ENCODE data around the gene LMNTD1.

LMNTD1 gene

DNA sequence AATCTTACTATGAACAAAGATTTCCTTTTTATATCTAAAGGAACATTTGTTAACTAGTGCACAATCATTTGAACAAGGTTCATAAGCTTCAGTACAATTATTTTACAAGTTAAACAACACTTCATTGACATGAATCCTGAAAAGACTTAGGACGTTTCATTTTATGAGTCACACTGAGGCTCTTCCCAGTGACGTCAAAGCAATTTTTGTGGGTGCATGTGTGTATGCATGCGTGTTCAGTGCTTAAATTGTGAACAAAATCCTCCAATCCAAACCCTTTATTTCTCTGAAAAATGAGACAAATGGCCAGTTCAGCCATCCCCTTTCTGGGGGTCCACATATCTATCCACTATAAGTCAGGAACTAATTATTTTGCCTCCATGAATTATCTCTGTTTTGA is 2.9 kb downstream of the LMNTD1 start:
- DNase-seq: no peak

DNA sequence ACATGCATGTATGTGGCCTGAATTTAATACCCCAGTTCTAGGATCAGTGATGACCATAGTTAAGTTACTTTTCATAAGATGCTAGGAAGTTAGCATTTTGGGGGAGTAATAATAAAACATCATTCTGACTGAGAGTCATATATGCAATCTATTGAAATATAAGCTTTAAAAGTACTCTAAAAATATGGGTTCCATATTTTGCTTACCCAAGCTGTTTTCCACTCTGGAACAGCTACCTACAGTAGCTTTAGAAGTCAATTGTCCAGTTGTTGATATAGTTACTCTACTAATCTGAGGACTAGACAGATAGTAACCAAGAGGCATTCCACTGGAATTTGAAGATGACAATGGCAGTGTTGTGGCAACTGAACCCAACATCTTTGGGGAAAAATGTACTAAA is 4.0 kb downstream of the LMNTD1 start:
- DNase-seq: no peak

DNA sequence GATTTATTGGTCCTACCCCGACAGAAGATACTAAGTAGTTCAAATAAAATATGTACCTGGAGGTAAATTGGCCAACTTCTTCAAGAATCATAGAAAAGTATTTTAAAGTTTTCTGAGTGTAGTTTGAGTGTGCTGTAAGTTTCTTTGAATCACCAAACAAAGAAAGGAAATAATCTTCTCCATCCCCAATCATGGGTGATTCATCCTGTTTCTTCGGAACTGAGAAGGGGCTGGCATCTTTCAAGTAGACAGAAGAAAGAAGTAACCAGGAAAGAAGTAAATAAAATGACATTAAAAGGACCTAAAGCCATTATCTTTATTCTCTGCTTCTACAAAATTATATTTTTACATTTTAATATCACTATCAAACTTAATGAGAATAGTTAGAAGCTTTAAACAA is 6.8 kb downstream of the LMNTD1 start:
- DNase-seq: no peak

DNA sequence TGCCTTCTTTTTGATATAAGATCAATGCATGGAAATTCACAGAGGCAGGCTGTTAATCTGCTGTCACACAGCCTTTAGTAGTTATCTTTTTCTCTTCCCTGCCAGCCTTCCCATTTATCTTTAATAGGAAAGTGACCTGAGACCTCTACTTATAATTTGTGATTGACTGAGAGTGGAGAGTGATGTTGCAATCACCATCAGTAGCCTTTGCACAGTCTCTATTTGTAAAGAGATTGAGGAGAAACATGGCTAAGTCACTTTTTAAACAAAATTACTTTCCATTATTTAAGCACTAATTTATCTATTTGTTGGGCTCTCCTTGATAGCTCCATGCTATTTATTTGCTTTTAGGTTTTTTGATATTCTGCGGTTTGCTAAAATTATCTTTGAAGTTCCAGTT is 19.9 kb downstream of the LMNTD1 start:
- no peak for DNase-seq

DNA sequence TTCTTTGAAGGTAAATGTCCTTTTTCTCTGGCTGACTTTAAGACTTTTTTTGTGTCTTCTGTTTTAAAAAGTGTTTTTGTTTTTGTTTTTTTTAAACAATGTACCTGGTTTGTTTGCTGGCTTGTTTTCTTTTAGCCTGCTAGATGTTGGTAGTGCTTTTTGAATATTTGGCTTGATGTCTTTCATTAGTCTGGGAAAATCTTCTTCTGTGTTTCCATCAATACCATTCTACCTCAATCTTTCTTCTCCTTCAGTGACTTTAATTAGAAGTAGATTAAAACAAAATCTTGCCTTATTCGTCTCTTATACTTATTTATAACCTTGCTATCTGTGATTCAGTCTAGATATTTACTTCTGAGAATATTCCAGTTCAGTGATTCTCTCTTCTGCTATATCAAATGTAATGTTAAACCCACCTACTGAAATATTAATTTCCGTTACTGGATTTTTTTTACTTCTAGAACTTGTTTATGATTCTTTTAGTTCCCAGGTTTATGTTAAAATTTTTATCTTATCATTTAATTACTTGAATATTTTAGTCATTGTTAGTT is 21.5 kb downstream of the LMNTD1 start:
- no peak for DNase-seq

DNA sequence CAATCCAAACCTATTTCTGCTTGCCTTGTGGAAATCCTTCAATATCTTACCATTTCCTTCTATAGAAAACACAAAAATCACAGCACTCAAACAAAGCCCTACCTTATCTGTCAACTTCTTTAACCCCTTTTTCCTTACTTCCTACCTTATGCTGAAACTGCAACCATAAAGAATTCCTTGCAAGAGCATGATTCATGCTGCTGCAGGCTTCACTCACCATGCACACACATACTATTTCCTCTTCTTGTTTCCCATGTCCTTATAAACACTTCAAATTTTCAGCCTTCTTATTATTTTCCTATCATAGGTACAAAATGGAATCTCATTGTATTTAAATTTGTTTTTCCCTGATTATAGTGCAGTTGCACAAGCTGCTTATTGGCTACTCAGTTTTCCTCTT is 23.3 kb downstream of the LMNTD1 start:
- DNase-seq: no peak

DNA sequence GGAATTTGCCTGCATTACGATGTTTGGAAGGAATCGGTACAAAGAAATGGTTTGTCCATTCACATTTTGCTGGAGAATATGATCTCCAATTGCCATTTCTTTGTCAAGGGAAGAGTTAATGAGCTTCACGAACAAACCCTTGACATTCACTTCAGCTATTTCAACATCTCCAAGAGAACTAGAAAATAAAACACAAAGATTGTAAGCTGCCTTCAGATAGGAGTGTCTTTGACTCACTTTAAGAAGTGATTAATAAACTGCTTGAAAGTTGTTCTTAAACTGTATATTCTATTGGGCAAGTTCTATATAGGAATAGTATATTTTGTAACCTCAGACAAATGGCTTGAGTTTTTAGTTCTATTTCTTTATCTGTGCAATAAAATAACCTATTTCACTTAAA is 26.3 kb downstream of the LMNTD1 start:
- no peak for DNase-seq

DNA sequence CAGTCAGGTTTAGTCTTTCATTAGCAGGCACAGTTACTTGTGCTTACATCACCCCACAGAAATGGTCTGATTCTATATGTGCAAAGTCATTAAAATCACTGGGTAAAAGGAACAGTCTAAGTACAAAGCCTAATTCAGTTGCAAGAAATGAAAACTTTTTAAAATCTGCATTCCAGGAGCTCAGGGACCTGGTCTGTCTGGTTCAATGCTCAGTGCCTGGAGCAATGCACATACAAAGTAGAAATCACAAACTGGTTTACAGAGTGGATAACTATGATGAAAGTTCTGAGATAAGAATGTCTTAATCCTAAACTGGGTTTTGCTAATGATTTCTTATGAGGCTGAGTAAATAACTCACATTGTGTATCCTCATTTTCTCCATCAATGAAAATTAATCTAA is 28.7 kb downstream of the LMNTD1 start:
- no peak for DNase-seq

DNA sequence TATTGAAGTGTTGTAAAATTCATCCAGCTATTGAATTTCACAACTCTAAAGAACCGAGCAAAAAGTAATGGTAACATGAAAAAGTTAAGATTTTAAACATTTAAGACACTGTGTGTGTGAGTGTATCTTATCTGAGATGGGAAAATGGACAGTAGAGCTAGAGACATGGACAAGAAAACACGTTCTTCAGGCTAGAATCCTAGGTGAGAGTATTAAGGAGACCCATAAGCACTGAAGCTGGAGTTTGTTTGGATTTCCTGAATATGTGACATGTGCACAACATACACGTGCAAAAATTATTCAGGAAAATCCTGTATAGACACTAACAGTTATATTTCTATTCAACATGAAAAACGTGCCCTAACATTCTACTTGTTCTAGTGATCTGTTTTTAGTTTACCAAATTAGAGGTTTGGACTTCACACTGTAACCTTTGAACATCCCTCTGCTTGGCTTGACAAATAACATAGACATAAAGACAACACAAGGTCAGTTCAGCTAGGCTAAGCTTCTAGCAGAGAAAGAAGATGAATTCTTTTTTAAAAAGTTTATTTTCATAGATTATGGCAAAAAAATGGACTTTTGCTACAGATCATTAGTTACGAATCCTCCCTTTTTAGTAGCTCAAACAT is 31.3 kb downstream of the LMNTD1 start:
- DNase-seq: no peak

DNA sequence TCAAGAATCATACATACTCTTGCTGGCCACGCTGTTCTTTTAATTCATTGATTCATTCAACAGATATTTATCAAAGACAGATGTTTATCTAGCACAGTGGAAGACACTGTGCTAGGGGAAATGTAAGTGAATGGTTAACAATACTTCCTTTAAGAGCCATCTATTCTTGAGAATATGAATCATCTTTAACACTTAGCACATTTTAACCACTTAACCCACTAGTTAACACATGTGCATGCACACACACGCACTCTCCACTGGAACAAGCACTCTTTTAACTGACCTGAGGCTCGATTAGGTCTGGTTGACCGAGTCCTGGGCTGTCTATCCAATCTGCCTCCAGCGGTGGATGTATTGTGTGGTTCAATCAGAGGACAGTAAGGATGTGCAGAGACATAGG is 34.6 kb downstream of the LMNTD1 start:
- DNase-seq: no peak

DNA sequence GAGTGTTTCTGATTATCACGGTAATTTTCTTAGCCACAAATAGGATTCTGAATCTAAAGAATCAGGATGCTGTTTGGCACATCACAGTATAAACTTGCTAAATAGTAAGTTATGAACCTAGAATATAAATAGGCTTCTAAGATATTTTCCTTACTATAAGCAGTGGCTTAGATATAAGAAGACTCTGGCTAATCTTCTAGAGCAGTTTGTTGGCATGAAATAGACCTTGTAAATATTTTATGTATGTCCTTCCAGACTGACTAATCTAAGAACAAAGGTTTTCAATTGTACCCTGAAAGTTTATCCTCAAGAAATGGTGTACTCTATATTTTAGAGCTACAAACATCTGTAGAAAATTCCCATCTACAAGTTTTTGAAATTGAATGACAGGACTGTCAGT is 48.3 kb downstream of the LMNTD1 start:
- DNase-seq: no peak

DNA sequence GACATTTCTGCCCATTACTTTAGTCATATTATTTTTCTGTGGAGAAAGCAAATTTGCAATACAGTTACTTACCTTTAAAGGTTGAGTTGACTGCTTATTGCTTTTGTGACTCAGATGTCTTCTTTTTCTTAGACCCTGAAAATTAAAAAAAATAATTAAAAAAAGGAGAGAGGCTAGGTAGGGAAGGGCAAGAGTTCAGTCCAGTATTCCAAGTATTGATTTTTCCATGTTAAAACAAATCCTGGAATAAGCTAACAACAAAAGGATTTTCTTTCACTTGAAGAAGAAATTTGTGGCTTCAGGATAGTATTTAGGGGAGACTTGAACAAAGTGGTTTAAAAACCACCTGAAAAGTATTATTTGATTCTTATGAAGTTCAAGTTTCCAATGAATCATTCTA is 49.4 kb downstream of the LMNTD1 start:
- DNase-seq: no peak

DNA sequence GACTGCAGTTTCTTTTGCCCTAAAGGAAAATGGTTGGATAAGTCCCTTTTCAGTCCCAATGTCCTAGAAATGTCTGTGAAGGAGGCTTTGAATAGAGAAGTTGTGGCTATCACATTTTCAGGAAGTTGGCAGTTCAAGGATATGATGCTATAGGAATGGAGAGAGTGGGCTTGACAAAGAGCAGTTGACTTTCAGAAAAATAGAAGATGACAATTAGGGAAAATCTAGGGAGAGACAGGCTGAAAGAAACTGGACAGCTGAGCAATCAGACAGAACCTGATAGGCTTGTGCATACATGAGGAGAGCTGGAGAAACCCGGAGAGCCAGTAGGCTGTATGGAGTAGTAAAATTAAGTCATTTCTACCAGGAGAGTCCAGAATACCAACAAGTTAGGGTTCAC is 50.5 kb downstream of the LMNTD1 start:
- DNase-seq: no peak

DNA sequence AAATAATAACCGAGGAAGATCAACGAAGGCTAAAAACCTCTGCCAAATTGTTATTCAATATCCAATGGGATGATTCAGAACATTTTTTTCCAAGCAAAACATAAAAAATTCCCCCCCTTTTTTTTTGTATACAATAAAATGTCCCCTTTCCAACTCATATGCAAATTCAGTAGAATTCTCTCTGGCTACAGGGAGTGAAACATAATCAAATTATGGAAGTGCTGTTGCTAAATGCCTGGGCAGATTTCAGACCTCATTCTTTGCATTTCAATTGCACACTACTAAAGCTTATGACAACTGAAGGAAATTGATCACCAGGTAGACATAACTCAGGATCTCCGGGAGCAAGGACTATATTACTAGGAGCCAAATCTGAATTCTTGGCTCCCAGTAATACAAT is 51.0 kb downstream of the LMNTD1 start:
- DNase-seq: no peak

DNA sequence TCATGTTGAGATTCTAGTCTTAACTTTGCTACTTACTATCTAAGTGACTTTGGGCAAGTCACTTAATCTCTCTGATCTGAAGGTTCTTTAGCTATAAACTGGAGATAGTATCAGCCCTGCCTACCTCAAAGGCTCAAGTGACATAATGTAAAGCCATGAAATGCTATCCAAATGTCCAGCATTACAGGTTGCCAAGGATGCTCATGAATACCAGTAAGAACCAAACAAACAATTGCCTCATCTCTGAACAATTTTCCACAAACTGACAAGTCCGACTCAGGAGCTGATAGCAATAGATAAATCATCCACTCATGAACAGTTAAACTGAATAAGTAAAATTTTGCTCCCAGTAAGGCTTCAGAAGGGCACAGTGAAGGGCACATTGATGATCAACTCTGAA is 51.5 kb downstream of the LMNTD1 start:
- DNase-seq: no peak

DNA sequence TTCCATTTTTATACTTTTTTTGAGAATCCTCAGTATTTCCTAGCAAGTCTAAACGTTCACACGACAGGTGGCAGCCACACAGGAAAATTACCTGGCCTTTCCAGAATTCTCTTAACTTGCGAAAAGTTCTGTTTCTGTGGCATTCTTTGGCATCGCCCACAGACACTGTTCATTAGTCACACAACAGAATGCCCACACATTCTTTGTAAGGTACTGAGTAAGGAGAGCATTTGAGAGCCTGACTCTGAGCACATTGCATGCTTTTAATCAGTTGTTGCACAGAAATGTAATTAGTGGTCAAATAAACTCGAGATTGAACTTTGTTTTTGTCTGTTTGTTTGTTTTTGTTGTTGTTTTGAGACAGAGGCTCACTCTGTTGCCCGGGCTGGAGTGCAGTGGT is 52.4 kb downstream of the LMNTD1 start:
- DNase-seq: no peak

DNA sequence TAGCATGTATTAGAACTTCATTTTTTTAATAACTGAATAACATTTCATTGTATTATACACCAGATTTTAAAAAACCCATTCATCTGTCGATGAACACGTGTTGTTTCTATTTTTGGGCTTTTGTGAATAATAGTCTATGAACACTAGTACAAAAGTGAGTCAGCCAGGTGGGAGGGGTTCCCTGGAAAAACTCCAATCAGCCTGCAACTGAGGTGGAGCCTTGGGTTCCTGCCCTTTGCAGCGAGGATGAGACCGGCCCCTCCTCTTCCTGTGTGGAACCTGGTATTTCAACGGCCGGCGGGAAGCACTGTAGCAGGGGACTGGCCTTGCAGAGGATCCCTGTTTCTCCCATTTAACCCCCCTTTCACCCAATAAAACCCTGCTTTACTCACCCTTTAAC is 56.1 kb downstream of the LMNTD1 start:
- DNase-seq: no peak

DNA sequence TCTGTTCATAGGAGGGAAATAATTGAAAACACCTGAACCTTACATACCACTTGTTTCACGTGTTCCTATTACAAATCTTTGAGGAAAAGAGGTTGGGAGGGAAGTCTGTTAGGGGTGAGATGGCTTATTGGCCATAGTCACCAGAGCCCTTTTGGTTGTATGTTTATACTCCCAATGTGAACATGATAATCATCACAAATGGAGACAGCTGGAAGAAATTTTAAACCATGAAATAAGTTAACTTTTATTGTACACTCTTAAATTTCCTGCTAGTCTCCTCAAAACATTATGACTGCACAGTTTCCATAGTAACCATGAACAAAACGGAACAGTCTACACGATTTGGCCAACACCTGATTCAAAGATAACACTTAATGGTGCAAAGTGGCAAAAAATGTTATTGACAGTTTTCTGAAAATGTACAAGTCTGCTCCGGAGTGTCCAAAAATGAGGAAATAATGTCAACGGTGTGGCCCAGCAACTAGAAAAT is 56.9 kb downstream of the LMNTD1 start:
- no peak for DNase-seq

DNA sequence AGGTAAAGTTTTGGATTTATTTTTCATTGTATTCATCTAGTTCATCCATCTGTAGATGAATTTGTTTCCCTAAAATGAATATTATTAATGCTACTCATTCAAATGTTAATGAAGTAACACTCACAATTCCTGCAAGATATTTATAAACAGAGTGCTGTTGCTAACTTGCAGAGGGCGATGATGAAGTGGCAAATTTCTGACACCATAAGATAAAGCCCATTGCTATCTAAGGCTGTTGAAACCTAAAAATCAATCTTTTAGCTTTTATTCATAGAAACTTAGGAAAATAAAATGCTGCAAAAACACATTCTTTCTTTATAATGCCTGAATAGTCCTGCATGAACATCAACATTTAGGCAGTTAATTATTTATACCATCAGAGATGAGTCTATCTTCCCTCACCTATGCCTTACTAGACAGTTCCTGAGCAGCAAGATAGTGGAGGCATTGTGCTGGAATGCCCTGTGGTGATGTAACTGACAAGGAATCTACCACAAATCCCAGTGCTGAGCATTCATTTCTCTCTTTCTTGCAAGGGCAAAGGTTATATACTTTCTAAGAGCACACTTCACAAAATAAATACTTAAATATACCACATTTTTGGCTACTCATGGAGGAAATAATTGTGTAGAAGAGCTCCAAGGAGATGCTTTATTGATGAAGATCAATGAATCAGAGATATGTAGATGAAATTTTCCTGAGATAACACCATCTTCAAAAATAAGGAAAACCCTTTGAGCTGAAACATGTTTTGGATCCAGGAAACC is 57.6 kb downstream of the LMNTD1 start:
- DNase-seq: no peak

DNA sequence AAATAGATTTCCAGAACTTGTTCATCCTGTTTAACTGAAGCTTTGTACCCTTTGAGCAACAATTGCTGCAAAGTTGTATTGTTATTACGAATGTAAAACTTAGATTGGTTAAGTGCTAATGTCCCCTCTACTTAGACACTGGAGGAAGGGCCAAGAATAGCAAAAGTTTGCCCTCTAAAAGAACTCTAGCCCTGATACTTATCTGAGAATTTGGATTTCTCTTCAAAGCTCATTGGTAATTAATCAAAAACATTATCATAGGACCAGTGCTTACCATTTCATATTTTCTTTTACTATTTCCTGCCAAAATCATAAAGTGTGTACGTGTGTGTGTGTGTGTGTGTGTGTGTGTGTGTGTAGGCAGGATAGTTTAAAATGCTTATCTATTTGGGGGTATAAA is 58.2 kb downstream of the LMNTD1 start:
- no peak for DNase-seq

DNA sequence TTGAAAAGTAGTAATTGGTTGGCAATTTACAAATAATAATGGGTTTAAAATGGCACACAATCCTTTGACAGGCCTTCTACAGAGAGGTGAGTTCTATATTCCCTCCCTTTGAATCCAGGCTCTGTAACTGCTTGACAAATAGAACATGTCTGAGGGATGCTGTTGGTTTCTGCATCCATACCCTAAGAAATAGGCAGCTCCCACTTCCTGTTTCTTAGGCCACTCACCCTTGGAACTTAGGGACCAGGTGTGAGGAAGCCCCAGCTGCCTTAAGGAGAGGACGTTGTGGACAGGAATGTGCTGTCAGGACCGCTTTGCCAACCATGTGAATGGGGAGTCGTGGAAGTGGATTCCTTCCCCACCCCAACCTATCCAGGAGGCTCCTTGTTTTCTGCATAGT is 59.4 kb downstream of the LMNTD1 start:
- no peak for DNase-seq

DNA sequence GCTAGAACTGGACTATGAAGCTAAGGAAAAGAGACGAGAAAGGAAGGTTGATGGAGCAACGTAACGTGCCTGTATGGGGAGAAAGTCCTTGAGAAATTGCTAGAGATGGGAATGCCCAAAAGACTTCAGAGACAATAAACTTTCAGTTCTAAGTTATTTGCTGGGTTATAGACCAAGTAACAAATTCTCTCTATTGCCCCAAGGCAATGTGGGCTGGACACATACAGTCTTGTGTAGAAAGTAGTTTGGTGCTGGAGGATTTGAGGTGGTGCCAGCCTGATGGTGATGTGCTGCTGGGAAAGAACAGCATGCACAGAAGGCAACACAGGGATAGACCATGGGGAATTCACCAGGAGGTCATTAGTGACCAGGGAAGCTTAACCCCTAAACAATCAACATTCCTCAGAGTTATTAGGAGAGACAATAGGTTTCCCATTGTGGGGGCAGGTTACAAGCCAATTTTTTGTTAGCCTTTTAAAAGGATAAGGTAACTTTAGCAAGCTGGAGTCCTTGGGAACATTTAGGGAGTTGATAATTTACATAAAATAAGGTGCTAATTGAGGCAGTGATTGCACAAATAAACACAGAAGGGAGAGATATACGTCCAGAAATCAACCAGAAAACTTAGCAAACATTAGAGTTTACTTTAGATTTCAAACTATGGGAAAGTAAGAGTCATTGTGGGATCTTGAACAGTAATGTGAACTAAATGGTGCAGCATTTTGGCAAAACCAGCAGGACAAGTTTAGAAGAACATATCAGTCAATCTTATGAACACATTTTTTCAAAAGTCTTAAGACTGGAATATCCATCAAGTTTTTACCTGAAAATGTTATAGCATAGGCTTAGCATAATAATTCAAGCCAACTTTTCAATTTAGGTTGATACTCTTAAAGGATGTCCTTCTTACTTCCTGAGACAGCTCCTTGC is 61.4 kb downstream of the LMNTD1 start:
- DNase-seq: no peak
